ENCODE results near the gene AQR. TPM values are rescaled to one million over a fixed set of nuclear protein-coding genes. Genes with fewer than 3 reads are reported as not detected.

The AQR gene
- total RNA-seq, 2 experiments from 2014 or later, result 35.5 to 36.4 TPM

GRCh38 chr15:34889476-34889875, 80.1 kb downstream of the AQR start:
- H3K27ac Mint-ChIP-seq, result no peak overlapping the region
- no peaks in the 10 kb centered on the region for H3K27me3 Mint-ChIP-seq
- ChIA-PET CTCF (no interaction called here), POLR2A (no interaction called here)
- H3K9me3 Mint-ChIP-seq, result peaks cover 20% of the 10 kb centered on the region
- ATAC-seq (no peak), DNase-seq (no peak)
- H3K4me1 Mint-ChIP-seq (ENCODE audit: low read depth), result peaks cover 3% of the 10 kb centered on the region
- H3K4me3 Mint-ChIP-seq, result no peak overlapping the region
- peaks cover 58% of the 10 kb centered on the region for H3K36me3 Mint-ChIP-seq (ENCODE audit: low read depth)
- TF ChIP-seq, protein P1, sequence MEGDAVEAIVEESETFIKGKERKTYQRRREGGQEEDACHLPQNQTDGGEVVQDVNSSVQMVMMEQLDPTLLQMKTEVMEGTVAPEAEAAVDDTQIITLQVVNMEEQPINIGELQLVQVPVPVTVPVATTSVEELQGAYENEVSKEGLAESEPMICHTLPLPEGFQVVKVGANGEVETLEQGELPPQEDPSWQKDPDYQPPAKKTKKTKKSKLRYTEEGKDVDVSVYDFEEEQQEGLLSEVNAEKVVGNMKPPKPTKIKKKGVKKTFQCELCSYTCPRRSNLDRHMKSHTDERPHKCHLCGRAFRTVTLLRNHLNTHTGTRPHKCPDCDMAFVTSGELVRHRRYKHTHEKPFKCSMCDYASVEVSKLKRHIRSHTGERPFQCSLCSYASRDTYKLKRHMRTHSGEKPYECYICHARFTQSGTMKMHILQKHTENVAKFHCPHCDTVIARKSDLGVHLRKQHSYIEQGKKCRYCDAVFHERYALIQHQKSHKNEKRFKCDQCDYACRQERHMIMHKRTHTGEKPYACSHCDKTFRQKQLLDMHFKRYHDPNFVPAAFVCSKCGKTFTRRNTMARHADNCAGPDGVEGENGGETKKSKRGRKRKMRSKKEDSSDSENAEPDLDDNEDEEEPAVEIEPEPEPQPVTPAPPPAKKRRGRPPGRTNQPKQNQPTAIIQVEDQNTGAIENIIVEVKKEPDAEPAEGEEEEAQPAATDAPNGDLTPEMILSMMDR (IDR thresholded peaks at IDR 0.05), result no peak
- intact Hi-C loops (cut with micrococcal nuclease), result no loop called here

DNA sequence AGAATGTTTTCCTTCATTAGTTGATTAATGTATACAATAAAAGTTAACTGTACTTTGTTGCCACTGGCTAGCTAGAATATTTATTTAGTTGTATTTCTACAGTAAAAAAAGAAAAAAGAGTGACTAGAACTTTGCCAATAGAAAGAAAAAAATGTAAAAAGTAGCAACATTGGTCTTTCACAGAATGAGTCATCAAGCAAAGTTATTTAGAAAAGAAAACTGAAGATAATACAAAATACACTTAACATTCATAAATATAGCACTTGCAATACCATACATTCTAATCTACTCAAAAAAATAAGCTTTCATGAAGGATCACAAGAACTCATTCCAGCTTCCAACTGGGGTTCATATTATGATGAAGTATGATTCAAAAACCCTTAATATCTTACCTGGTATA, 83.4 kb downstream of the AQR start:
- no peak for DNase-seq
- no peak overlapping the region for H3K4me3 Mint-ChIP-seq
- ChIA-PET POLR2A (no interaction called here), CTCF (interaction anchor here (0.5 to 1.6 kb wide), 2 partner anchors 11 to 76 kb away, joined by 4 read pairs; no protein-coding TSS in a partner anchor)
- peaks cover 49% of the 10 kb centered on the region for H3K36me3 Mint-ChIP-seq (ENCODE audit: low read depth)
- intact Hi-C loops (cut with micrococcal nuclease), result no loop called here
- TF ChIP-seq, protein P1 (IDR thresholded peaks at IDR 0.05), result no peak
- H3K4me1 Mint-ChIP-seq (ENCODE audit: low read depth), result peaks cover 1% of the 10 kb centered on the region
- no peaks in the 10 kb centered on the region for H3K27me3 Mint-ChIP-seq
- no peaks in the 10 kb centered on the region for H3K9me3 Mint-ChIP-seq
- no peak for ATAC-seq
- no peak overlapping the region for H3K27ac Mint-ChIP-seq

DNA sequence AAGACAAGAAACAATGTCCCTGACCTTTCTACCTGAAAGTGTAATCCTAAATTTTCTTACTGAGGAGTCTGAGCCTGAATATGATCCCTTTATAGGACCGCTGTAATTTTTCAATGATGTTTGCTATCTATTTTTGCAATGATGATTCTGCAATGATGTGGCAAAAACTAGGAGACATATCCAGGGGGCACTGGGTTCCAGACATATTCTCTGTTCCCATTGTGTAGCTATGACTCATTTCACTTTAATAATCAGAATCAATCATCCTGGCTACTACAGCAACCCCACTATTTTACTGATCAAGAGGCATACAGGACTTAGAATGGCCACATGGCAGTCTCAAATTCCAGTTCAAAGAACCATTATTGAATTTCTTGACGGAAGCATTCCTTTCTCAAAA, 85.9 kb downstream of the AQR start:
- Mint-ChIP-seq H3K4me3 (no peak overlapping the region), H3K9me3 (no peaks in the 10 kb centered on the region), H3K36me3 (ENCODE audit: low read depth) (peaks cover 54% of the 10 kb centered on the region), H3K27ac (no peak overlapping the region), H3K27me3 (no peaks in the 10 kb centered on the region), H3K4me1 (ENCODE audit: low read depth) (peaks cover 1% of the 10 kb centered on the region)
- TF ChIP-seq, protein P1 (IDR thresholded peaks at IDR 0.05), result no peak
- DNase-seq, result no peak
- ATAC-seq, result no peak
- intact Hi-C loops (cut with micrococcal nuclease), result no loop called here
- ChIA-PET POLR2A (no interaction called here), CTCF (no interaction called here)

DNA sequence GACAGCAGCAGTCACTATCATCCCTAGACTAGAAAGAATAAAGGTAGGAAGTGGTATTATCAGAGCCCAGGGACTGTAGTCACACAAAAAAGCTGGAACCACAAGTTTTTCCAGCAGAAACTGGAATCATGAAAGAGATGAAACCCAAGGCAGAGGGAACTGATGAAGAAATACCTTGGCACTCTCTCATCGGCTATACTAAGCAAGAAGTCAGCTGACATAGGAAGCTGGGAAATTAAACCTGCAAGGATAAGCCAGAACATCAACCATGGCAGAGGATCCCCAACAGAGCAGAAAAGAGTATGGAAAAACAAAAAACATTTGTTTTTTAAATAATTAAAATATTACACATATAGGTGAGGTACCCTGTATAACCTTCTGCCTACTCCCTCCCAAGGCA, 86.5 kb downstream of the AQR start:
- no peak overlapping the region for H3K27ac Mint-ChIP-seq
- H3K36me3 Mint-ChIP-seq (ENCODE audit: low read depth), result peaks cover 58% of the 10 kb centered on the region
- CTCF ChIA-PET, result no interaction called here
- peaks cover 1% of the 10 kb centered on the region for H3K4me1 Mint-ChIP-seq (ENCODE audit: low read depth)
- intact Hi-C loops (cut with micrococcal nuclease), result no loop called here
- H3K9me3 Mint-ChIP-seq, result no peaks in the 10 kb centered on the region
- H3K27me3 Mint-ChIP-seq, result no peaks in the 10 kb centered on the region
- POLR2A ChIA-PET, result no interaction called here
- no peak overlapping the region for H3K4me3 Mint-ChIP-seq
- TF ChIP-seq, protein P1 (IDR thresholded peaks at IDR 0.05), result no peak
- ATAC-seq, result no peak
- no peak for DNase-seq

DNA sequence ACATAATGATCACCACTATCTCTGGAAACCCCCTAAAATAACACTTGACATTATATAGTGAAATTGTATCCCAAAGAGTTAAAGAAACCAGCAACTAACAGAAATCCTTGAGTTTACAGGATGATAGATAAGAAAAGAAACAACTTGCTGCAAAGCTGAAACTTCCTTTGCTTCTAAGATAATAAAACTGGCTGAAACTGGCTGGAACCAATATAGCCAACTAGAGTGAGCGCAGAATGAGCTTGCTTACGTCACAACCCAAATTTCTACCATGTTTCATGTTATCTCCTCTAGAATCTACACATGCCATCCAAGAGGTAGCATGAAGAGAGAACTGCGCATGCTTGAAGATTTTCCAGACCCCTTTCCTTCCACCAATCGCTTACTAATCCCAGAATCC, 90.4 kb downstream of the AQR start:
- no peak overlapping the region for H3K4me3 Mint-ChIP-seq
- no peak overlapping the region for H3K27ac Mint-ChIP-seq
- no peaks in the 10 kb centered on the region for H3K9me3 Mint-ChIP-seq
- TF ChIP-seq, protein P1 (IDR thresholded peaks at IDR 0.05), result no peak
- DNase-seq, result no peak
- CTCF ChIA-PET, result interaction anchor here (1.2 kb wide), 1 partner anchor 25 kb away, joined by 3 read pairs; no protein-coding TSS in a partner anchor
- H3K4me1 Mint-ChIP-seq (ENCODE audit: low read depth), result no peaks in the 10 kb centered on the region
- peaks cover 57% of the 10 kb centered on the region for H3K36me3 Mint-ChIP-seq (ENCODE audit: low read depth)
- no peaks in the 10 kb centered on the region for H3K27me3 Mint-ChIP-seq
- ATAC-seq, result no peak
- POLR2A ChIA-PET, result no interaction called here
- intact Hi-C loops (cut with micrococcal nuclease), result no loop called here

Data from activated CD8-positive, alpha-beta T cell treated with anti-CD3 and anti-CD28 coated beads for 36 hours (primary cell).